ENCODE results near the gene KLF2.

Gene KLF2

DNA sequence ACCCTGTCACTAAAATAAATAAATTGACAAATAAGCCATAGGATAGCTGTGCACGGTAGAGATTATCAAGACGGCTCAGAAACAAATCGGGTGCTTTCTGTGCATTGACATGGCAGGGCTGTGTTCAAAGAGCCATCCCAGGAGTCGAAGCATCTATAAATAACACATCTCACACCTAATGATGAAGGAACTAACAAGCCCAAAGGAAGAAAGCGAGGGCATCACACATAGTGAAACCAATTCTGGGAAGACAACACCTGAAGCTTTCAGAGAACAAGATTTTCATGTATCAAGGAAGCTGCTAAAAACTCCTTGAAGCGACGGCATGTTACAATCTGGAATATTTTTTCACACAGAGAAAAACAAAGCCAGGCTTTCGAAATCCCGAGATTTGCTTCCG is 36.1 kb downstream of the KLF2 start:
- TF ChIP-seq SPI1 (IDR thresholded peaks at IDR 0.05; ENCODE audit: low read depth, low read length) (no peak), POLR2A (IDR thresholded peaks at IDR 0.05; ENCODE audit: low read depth, low read length) (no peak)
- DNase-seq (ENCODE audit: insufficient read length, low spot score): no peak
- peak; percentile 5 for FAIRE-seq

DNA sequence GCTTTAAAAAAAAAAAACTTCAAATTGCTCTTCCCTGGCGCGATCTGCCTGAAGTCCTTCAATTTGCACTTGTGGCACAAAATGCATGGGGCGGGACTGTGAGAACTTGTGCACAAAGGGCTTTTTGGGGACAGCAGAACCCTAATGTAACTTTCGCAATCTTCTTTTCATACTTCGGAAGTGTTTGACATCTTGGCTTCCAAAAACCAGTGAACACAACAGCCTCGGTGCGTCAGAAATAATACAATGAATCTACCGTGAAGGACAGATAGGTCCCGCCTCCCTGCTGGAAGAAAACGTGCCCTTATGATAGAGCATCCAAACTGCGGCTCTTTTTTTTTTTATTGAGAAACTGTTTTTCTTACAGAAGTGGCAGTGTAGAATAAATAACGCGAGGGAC is 36.6 kb downstream of the KLF2 start:
- no peak for TF ChIP-seq SPI1 (IDR thresholded peaks at IDR 0.05; ENCODE audit: low read depth, low read length)
- TF ChIP-seq POLR2AphosphoS5 (IDR thresholded peaks at IDR 0.05; ENCODE audit: low read depth, low read length): no peak
- TF ChIP-seq PAX5 (IDR thresholded peaks at IDR 0.05; ENCODE audit: insufficient read depth, low read length, severe bottlenecking): no peak
- TF ChIP-seq POLR2A (IDR thresholded peaks at IDR 0.05; ENCODE audit: low read depth, low read length): no peak
- no peak for TF ChIP-seq TAF1 (IDR thresholded peaks at IDR 0.05; ENCODE audit: low read depth, low read length)
- no peak for TF ChIP-seq POU2F2 (IDR thresholded peaks at IDR 0.05; ENCODE audit: low read depth, low read length)
- no peak for DNase-seq (ENCODE audit: insufficient read length, low spot score)
- no peak for FAIRE-seq

GRCh38 chr19:16361926-16362325 is 37.3 kb downstream of the KLF2 start:
- TF ChIP-seq POU2F2 (IDR thresholded peaks at IDR 0.05; ENCODE audit: low read depth, low read length) (no peak), PAX5 (IDR thresholded peaks at IDR 0.05; ENCODE audit: insufficient read depth, low read length, severe bottlenecking) (no peak), SPI1 (IDR thresholded peaks at IDR 0.05; ENCODE audit: low read depth, low read length) (no peak), POLR2AphosphoS5 (IDR thresholded peaks at IDR 0.05; ENCODE audit: low read depth, low read length) (no peak)
- DNase-seq (ENCODE audit: insufficient read length, low spot score) (no peak), FAIRE-seq (no peak)

DNA sequence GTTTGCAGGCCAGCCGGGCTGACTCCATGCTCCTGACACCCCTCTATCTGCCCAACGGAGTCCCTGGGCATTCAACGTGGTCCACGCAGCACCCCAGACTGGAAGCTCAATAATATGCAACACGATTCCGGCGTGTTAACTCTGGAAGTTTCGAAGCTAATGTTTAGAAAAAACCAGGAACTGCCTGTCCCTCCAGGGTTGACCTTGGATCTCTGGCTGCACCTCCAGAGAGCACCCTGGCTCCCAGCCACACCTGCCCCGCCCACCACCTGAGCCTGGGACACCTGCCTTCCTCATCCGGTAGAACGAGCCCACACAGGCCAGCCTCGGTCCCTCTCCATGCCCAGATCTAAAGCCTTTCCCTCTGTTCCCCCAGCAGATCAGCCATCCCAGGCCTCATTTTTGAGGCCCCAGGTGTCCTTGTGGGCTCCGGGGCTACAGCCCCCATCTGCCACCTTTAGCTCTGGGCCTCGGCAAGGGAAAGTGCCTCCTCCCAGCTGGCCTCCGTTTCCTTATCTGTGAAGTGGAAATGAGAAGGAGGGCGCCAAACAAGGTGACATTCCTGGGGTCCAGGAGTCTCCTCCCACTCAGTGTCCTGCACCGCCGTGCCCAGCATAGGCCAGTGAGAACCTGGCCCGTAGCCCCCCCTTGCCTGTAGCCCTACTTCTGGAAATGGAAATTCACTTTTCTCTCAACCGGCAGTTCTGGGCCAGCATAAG is 38.7 kb downstream of the KLF2 start:
- TF ChIP-seq TAF1 (IDR thresholded peaks at IDR 0.05; ENCODE audit: low read depth, low read length): no peak
- no peak for TF ChIP-seq POLR2AphosphoS5 (IDR thresholded peaks at IDR 0.05; ENCODE audit: low read depth, low read length)
- no peak for TF ChIP-seq POU2F2 (IDR thresholded peaks at IDR 0.05; ENCODE audit: low read depth, low read length)
- TF ChIP-seq POLR2A (IDR thresholded peaks at IDR 0.05; ENCODE audit: low read depth, low read length): no peak
- no peak for TF ChIP-seq SPI1 (IDR thresholded peaks at IDR 0.05; ENCODE audit: low read depth, low read length)
- no peak for TF ChIP-seq PAX5 (IDR thresholded peaks at IDR 0.05; ENCODE audit: insufficient read depth, low read length, severe bottlenecking)
- FAIRE-seq (no peak), DNase-seq (ENCODE audit: insufficient read length, low spot score) (no peak)

- DNase-seq (ENCODE audit: insufficient read length, low spot score) (no peak), FAIRE-seq (no peak)
- TF ChIP-seq POLR2AphosphoS5 (IDR thresholded peaks at IDR 0.05; ENCODE audit: low read depth, low read length) (no peak), PAX5 (IDR thresholded peaks at IDR 0.05; ENCODE audit: insufficient read depth, low read length, severe bottlenecking) (no peak), POLR2A (IDR thresholded peaks at IDR 0.05; ENCODE audit: low read depth, low read length) (no peak), TAF1 (IDR thresholded peaks at IDR 0.05; ENCODE audit: low read depth, low read length) (no peak), POU2F2 (IDR thresholded peaks at IDR 0.05; ENCODE audit: low read depth, low read length) (no peak), SPI1 (IDR thresholded peaks at IDR 0.05; ENCODE audit: low read depth, low read length) (no peak)
Measured at GRCh38 chr19:16363852-16364230, 39.2 kb downstream of the KLF2 start.

GRCh38 chr19:16364231-16364865 is 39.7 kb downstream of the KLF2 start:
- TF ChIP-seq POU2F2 (IDR thresholded peaks at IDR 0.05; ENCODE audit: low read depth, low read length) (no peak), SPI1 (IDR thresholded peaks at IDR 0.05; ENCODE audit: low read depth, low read length) (no peak), POLR2A (IDR thresholded peaks at IDR 0.05; ENCODE audit: low read depth, low read length) (no peak), PAX5 (IDR thresholded peaks at IDR 0.05; ENCODE audit: insufficient read depth, low read length, severe bottlenecking) (no peak), TAF1 (IDR thresholded peaks at IDR 0.05; ENCODE audit: low read depth, low read length) (no peak), POLR2AphosphoS5 (IDR thresholded peaks at IDR 0.05; ENCODE audit: low read depth, low read length) (no peak)
- DNase-seq (ENCODE audit: insufficient read length, low spot score): no peak
- no peak for FAIRE-seq

DNA sequence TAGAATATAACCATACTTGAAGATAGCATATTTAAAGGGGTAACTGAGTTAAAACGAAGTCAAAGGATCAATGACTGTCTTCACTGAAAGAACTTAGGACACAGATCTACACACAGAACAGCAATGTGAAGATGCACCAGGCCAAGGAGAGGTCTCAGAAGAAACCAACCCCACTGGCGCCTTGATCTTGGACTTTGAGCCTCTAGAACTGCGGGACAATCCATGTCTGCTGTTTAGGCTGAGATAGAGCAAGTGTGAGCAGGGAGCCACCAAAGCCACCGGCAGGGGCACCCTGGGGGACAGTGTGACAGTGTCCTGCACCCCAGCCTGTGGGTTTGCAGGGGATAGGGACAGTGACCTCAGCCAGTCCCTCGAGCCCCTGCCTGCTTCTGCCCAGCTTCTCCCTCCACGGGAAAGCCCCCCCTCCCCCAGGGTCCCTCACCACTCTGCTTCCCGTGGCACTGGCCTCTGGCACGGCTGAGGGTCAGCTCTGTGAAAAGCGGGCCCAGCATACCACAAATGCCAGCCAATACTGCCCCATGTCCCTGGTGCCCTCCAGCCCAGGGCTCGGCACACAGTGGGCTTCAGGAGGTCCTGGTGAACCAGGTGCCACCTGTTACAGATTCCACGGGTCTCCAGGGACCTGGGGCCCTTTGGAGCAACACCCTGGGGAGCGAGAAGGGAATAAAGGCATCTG is 40.8 kb downstream of the KLF2 start:
- TF ChIP-seq POU2F2 (IDR thresholded peaks at IDR 0.05; ENCODE audit: low read depth, low read length) (0 out of 2 replicates have a peak, but pooled peaks have one; percentile 20), TAF1 (IDR thresholded peaks at IDR 0.05; ENCODE audit: low read depth, low read length) (no peak), PAX5 (IDR thresholded peaks at IDR 0.05; ENCODE audit: insufficient read depth, low read length, severe bottlenecking) (no peak)
- no peak for FAIRE-seq
- DNase-seq (ENCODE audit: insufficient read length, low spot score): no peak

- FAIRE-seq (no peak), DNase-seq (ENCODE audit: insufficient read length, low spot score) (no peak)
- TF ChIP-seq POU2F2 (IDR thresholded peaks at IDR 0.05; ENCODE audit: low read depth, low read length): no peak
- TF ChIP-seq POLR2AphosphoS5 (IDR thresholded peaks at IDR 0.05; ENCODE audit: low read depth, low read length): no peak
- TF ChIP-seq SPI1 (IDR thresholded peaks at IDR 0.05; ENCODE audit: low read depth, low read length): no peak
- TF ChIP-seq PAX5 (IDR thresholded peaks at IDR 0.05; ENCODE audit: insufficient read depth, low read length, severe bottlenecking): no peak
- TF ChIP-seq TAF1 (IDR thresholded peaks at IDR 0.05; ENCODE audit: low read depth, low read length): no peak
- TF ChIP-seq POLR2A (IDR thresholded peaks at IDR 0.05; ENCODE audit: low read depth, low read length): no peak
Measured at GRCh38 chr19:16366056-16366432, 41.4 kb downstream of the KLF2 start.

- no peak for FAIRE-seq
- DNase-seq (ENCODE audit: insufficient read length, low spot score): peak; percentile 52
- TF ChIP-seq POLR2A (IDR thresholded peaks at IDR 0.05; ENCODE audit: low read depth, low read length): no peak
- peak; percentile 92 for TF ChIP-seq SPI1 (IDR thresholded peaks at IDR 0.05; ENCODE audit: low read depth, low read length)
Measured at GRCh38 chr19:16366433-16367260, 42.0 kb downstream of the KLF2 start.
